ENCODE data around the gene GAK.

The GAK gene

GRCh38 chr4:963276-964225 is 31.4 kb upstream of the GAK start:
- Histone ChIP-seq H3K4me1 (ENCODE audit: control insufficient read depth, insufficient read depth, low read length) (peaks cover 10% of the 10 kb centered on the region), H3K27me3 (ENCODE audit: control insufficient read depth in 1 of 2, insufficient read depth in 2 of 2, low read length in 2 of 2) (peaks cover 0 to 8% of the 10 kb centered on the region in 2 donors), H3K9ac (ENCODE audit: low read length in 2 of 2) (no peak overlapping the region), H3K27ac (ENCODE audit: low read length) (no peak overlapping the region), H3K36me3 (ENCODE audit: control insufficient read depth in 2 of 2, insufficient read depth in 2 of 2, low read length in 2 of 2) (peaks cover 0 to 16% of the 10 kb centered on the region in 2 donors), H3K4me3 (ENCODE audit: low read length in 2 of 2) (no peak overlapping the region), H3K9me3 (ENCODE audit: control insufficient read depth in 2 of 2, low read length in 2 of 2) (no peaks in the 10 kb centered on the region)

GRCh38 chr4:962231-963208 is 30.4 kb upstream of the GAK start:
- H3K9ac ChIP-seq (ENCODE audit: low read length in 2 of 2) = no peak overlapping the region
- peaks cover 0 to 16% of the 10 kb centered on the region in 2 donors for H3K36me3 ChIP-seq (ENCODE audit: control insufficient read depth in 2 of 2, insufficient read depth in 2 of 2, low read length in 2 of 2)

DNA sequence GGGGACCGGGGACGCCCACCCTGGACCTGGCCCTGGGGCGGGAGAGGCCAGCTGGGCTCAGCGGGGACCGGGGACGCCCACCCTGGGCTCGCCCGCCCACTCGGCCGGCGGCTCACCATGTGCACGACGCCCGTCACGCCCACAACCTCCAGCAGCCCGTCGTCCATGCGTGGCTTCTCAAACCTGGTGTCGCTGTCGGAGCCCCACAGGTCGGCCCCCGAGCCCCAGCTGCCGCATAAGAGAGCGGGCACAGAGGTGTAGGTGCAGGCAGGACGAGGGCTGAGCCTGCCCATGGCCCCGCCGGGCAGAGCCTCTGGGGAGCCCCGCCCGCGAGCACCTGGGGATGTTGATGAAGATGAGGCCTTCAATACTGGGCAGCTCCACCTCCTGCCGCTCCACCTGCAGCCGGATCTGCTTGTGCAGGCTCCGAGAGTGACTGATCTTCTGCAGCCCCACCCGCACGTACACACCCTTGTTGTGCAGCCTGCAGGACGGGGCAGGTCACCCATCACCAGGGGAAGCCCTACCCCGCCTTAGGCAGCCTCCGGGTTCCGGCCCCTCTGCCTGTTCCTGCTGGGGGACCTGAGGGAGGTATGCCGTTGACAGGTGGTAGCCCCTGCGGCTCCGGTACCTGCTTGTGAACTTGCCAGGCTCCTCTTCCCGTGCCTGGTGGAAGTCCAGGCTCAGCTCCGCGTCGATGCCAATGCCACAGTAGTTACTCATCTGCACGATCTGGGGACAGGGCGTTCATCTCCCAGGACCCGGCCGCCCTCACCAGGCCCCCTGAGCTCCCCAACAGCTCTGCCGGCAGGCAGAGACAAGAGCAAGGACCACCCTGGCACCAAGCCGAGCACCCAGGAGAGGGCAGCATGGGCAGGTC is 29.5 kb upstream of the GAK start:
- Histone ChIP-seq H3K4me1 (ENCODE audit: control insufficient read depth, insufficient read depth, low read length) (no peaks in the 10 kb centered on the region), H3K27ac (ENCODE audit: low read length) (no peak overlapping the region), H3K9ac (ENCODE audit: low read length in 2 of 2) (no peak overlapping the region), H3K9me3 (ENCODE audit: control insufficient read depth in 2 of 2, low read length in 2 of 2) (no peaks in the 10 kb centered on the region), H3K4me3 (ENCODE audit: low read length in 2 of 2) (no peak overlapping the region), H3K27me3 (ENCODE audit: control insufficient read depth in 1 of 2, insufficient read depth in 2 of 2, low read length in 2 of 2) (no peaks in the 10 kb centered on the region), H3K36me3 (ENCODE audit: control insufficient read depth in 2 of 2, insufficient read depth in 2 of 2, low read length in 2 of 2) (peaks cover 0 to 14% of the 10 kb centered on the region in 2 donors)

More at GRCh38 chr4:962231-963208, 30.4 kb upstream of the GAK start:
- H3K27me3 ChIP-seq (ENCODE audit: control insufficient read depth in 1 of 2, insufficient read depth in 2 of 2, low read length in 2 of 2) = peaks cover 0 to 4% of the 10 kb centered on the region in 2 donors
- no peaks in the 10 kb centered on the region for H3K9me3 ChIP-seq (ENCODE audit: control insufficient read depth in 2 of 2, low read length in 2 of 2)
- H3K4me3 ChIP-seq (ENCODE audit: low read length in 2 of 2) = no peak overlapping the region
- no peak overlapping the region for H3K27ac ChIP-seq (ENCODE audit: low read length)
- H3K4me1 ChIP-seq (ENCODE audit: control insufficient read depth, insufficient read depth, low read length) = peaks cover 2% of the 10 kb centered on the region

GRCh38 chr4:960636-961350 is 28.7 kb upstream of the GAK start:
- Histone ChIP-seq H3K9me3 (ENCODE audit: control insufficient read depth in 2 of 2, low read length in 2 of 2) (no peaks in the 10 kb centered on the region), H3K36me3 (ENCODE audit: control insufficient read depth in 2 of 2, insufficient read depth in 2 of 2, low read length in 2 of 2) (peaks cover 0 to 11% of the 10 kb centered on the region in 2 donors), H3K27ac (ENCODE audit: low read length) (no peak overlapping the region)

DNA sequence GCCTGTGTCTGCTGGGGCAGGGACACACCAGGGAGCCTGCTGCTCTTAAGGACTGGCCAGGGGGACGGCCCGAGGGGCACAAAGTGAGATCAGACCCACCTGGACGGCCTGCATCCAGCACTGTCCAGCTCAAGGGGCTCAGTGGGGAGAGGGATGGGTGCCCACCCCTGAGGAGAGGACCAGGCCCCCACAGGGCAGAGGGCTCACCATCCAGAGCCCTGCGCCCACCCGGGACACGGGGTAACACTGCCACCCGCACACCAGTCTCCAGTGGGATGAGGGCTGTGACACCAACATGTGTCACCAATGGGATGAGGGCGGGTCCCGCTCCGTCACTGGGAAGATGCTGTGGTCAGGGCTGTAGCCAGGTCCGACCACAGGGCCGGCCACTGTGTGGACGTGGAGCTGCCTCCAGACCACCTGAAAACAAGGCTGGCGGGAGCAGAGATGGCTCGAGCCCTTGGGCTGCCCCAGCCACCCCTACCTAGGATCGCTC is 28.1 kb upstream of the GAK start:
- Histone ChIP-seq H3K4me1 (ENCODE audit: control insufficient read depth, insufficient read depth, low read length) (no peaks in the 10 kb centered on the region), H3K36me3 (ENCODE audit: control insufficient read depth in 2 of 2, insufficient read depth in 2 of 2, low read length in 2 of 2) (peaks cover 0 to 11% of the 10 kb centered on the region in 2 donors), H3K9ac (ENCODE audit: low read length in 2 of 2) (no peak overlapping the region), H3K9me3 (ENCODE audit: control insufficient read depth in 2 of 2, low read length in 2 of 2) (no peaks in the 10 kb centered on the region), H3K27ac (ENCODE audit: low read length) (no peak overlapping the region), H3K4me3 (ENCODE audit: low read length in 2 of 2) (no peak overlapping the region), H3K27me3 (ENCODE audit: control insufficient read depth in 1 of 2, insufficient read depth in 2 of 2, low read length in 2 of 2) (no peaks in the 10 kb centered on the region)

More at GRCh38 chr4:960636-961350, 28.7 kb upstream of the GAK start:
- Histone ChIP-seq H3K4me1 (ENCODE audit: control insufficient read depth, insufficient read depth, low read length) (no peaks in the 10 kb centered on the region), H3K27me3 (ENCODE audit: control insufficient read depth in 1 of 2, insufficient read depth in 2 of 2, low read length in 2 of 2) (no peaks in the 10 kb centered on the region), H3K4me3 (ENCODE audit: low read length in 2 of 2) (no peak overlapping the region), H3K9ac (ENCODE audit: low read length in 2 of 2) (no peak overlapping the region)

DNA sequence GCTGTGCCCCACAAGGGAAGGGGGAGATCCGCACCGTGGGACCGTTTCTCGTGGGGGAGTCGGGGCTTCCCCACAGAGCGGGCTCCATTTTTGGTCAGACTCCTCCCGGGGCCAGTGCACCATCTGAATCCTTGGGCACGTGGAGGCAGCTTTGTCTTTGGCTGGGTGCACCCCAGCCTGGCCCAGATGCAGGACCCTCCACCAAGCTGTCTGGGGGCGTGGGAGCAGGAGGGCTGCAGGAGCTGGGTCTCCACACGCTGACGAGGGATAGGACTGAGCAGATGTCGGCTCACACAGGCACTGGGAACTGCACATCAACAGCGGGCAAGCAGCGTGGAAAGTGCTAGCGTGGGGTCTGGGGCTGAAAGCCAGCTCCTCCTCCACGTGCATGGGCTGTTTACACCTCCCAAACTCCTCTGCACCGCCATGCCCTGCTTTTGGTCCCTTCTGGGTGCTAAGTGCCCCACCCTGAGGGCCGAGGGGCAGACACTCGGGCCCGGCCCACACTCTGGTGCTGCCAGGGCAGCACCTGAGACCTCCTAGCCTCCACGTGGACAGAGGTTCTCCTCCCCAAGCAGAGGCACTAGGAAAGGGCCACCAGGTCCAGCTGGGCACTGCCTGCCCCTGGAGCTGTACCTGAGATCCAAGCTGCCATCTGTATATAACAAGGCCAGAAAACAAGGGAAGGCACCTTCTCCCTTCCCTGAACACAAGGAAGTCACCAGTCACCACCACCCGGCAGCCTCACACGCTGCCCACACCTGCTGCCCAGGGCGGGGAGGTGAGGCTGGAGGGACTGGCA is 27.4 kb upstream of the GAK start:
- H3K9ac ChIP-seq (ENCODE audit: low read length in 2 of 2) = no peak overlapping the region
- H3K27ac ChIP-seq (ENCODE audit: low read length) = no peak overlapping the region
- no peaks in the 10 kb centered on the region for H3K27me3 ChIP-seq (ENCODE audit: control insufficient read depth in 1 of 2, insufficient read depth in 2 of 2, low read length in 2 of 2)
- H3K36me3 ChIP-seq (ENCODE audit: control insufficient read depth in 2 of 2, insufficient read depth in 2 of 2, low read length in 2 of 2) = peaks cover 0 to 12% of the 10 kb centered on the region in 2 donors
- H3K9me3 ChIP-seq (ENCODE audit: control insufficient read depth in 2 of 2, low read length in 2 of 2) = no peaks in the 10 kb centered on the region
- no peak overlapping the region for H3K4me3 ChIP-seq (ENCODE audit: low read length in 2 of 2)
- no peaks in the 10 kb centered on the region for H3K4me1 ChIP-seq (ENCODE audit: control insufficient read depth, insufficient read depth, low read length)

- Histone ChIP-seq H3K27ac (ENCODE audit: low read length) (no peak overlapping the region), H3K4me1 (ENCODE audit: control insufficient read depth, insufficient read depth, low read length) (no peaks in the 10 kb centered on the region), H3K9me3 (ENCODE audit: control insufficient read depth in 2 of 2, low read length in 2 of 2) (no peaks in the 10 kb centered on the region), H3K27me3 (ENCODE audit: control insufficient read depth in 1 of 2, insufficient read depth in 2 of 2, low read length in 2 of 2) (no peaks in the 10 kb centered on the region), H3K9ac (ENCODE audit: low read length in 2 of 2) (no peak overlapping the region), H3K4me3 (ENCODE audit: low read length in 2 of 2) (no peak overlapping the region), H3K36me3 (ENCODE audit: control insufficient read depth in 2 of 2, insufficient read depth in 2 of 2, low read length in 2 of 2) (peaks cover 0 to 15% of the 10 kb centered on the region in 2 donors)
These were observed 26.7 kb upstream of the GAK start for GRCh38 chr4:958696-959337.

GRCh38 chr4:958314-958665 is 26.2 kb upstream of the GAK start:
- Histone ChIP-seq H3K27me3 (ENCODE audit: control insufficient read depth in 1 of 2, insufficient read depth in 2 of 2, low read length in 2 of 2) (no peaks in the 10 kb centered on the region), H3K36me3 (ENCODE audit: control insufficient read depth in 2 of 2, insufficient read depth in 2 of 2, low read length in 2 of 2) (peaks cover 0 to 17% of the 10 kb centered on the region in 2 donors), H3K4me3 (ENCODE audit: low read length in 2 of 2) (no peak overlapping the region), H3K9me3 (ENCODE audit: control insufficient read depth in 2 of 2, low read length in 2 of 2) (no peaks in the 10 kb centered on the region), H3K4me1 (ENCODE audit: control insufficient read depth, insufficient read depth, low read length) (no peaks in the 10 kb centered on the region), H3K27ac (ENCODE audit: low read length) (no peak overlapping the region), H3K9ac (ENCODE audit: low read length in 2 of 2) (no peak overlapping the region)
